DOHH2 (cell line): ENCODE data around the gene STPG3.

Source experiments
- EZH2phosphoT487 ChIP-seq: fragments of 200-600 bp; sonication (generic); IDR thresholded peaks from 2 replicates; pipeline ENCODE4 v1.6.1; 2017; ENCODE audit warnings: borderline replicate concordance, mild to moderate bottlenecking, antibody characterized with exemption, low read length, moderate library complexity, mixed read lengths
- TF ChIP-seq, protein P1 (sequence below): fragments of 200-600 bp; sonication (generic); IDR thresholded peaks from one replicate; pipeline ENCODE4 v1.5.1; 2014; ENCODE audit warnings: antibody characterized with exemption, mild to moderate bottlenecking, low read depth, low read length; ENCODE audit not compliant: poor library complexity, severe bottlenecking

DNA sequence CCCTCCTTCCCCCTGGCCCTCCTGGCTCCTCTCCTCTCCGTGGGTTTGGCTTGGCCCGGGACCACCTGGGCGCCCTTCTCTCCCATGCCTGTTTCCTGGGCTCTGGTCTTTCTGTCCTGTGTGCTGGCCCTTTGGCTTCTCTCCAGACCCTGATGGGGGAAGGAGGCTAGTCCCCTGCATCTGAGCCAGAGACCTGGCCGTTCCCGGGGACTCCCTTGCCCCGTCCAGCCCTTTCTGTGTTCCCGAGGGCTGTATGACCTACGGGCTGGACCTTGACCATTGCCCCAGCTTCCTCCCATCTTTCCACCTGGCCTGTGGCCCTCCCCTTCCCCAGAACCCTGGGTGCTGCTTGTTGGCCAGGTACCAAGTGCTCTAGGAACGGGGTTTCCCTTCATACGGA is 12.4 kb downstream of the STPG3 start:
- TF ChIP-seq, protein P1, sequence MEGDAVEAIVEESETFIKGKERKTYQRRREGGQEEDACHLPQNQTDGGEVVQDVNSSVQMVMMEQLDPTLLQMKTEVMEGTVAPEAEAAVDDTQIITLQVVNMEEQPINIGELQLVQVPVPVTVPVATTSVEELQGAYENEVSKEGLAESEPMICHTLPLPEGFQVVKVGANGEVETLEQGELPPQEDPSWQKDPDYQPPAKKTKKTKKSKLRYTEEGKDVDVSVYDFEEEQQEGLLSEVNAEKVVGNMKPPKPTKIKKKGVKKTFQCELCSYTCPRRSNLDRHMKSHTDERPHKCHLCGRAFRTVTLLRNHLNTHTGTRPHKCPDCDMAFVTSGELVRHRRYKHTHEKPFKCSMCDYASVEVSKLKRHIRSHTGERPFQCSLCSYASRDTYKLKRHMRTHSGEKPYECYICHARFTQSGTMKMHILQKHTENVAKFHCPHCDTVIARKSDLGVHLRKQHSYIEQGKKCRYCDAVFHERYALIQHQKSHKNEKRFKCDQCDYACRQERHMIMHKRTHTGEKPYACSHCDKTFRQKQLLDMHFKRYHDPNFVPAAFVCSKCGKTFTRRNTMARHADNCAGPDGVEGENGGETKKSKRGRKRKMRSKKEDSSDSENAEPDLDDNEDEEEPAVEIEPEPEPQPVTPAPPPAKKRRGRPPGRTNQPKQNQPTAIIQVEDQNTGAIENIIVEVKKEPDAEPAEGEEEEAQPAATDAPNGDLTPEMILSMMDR = no peak
- TF ChIP-seq EZH2phosphoT487 = no peak
